Measurements from ENCODE around the gene KRTAP4-7. TPM values are rescaled to one million over a fixed set of nuclear protein-coding genes. Genes with fewer than 3 reads are reported as not detected.
"Not testable (repeated sequence)": the region's sequence is repeated elsewhere in the genome, so short reads cannot be mapped to it uniquely, and the experiment has no call there.

Gene KRTAP4-7
- total RNA-seq, 1 experiment from 2014 or later: not detected

DNA sequence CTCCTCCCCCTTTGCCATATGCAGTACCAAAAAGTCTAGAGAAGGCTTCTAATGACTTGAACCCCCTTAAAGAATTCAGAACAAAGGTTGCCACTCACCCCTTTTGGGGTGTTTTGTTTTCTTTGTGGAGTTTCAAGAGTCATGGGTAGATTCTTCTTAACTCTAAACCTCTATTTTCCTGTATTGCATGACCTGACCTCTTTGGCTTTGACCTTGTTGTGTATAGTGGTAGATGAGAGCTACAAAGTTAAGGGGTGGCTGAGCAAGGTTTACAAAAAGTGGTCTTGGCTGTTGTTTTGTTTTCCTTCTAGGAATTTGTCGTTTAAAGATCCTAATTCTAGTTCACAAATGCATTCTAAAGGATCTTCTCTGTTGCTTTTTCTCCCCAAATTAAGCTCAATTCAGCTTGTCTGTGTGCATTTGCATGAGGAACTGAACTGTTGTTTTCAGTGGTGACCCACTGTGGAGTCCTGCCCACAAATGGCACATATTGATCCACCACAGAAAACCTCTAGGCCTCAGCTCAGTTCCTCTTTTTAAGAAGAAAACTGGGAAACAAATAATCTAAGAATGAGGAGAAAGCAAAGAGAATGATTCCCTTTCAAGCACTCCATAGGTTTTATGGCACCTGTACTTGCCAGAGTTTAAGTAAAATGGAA lies 24.9 kb downstream of the KRTAP4-7 start:
- DNase-seq (ENCODE audit: low read depth): not testable (repeated sequence)

GRCh38 chr17:41111151-41111885 lies 27.4 kb downstream of the KRTAP4-7 start:
- DNase-seq (ENCODE audit: low read depth): no peak

DNA sequence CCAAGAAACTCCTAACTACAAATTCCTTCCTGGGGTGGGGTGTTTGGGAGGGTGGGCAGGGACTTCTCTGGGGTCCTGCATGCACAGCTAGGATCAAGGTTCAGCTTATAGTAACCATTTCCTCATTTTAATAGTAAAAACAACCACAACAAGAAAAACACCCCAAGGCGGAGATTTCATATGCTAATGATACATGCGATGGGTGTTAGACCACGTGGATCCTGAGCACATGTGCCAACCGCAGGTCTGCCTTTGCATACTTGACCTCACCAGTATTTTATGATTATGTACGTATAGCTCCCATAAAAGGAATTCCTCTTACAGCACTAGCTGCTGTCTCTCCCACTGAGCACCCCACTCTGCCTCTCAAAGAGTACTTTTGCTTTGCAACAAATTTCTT lies 32.3 kb downstream of the KRTAP4-7 start:
- no peak for DNase-seq (ENCODE audit: low read depth)

DNA sequence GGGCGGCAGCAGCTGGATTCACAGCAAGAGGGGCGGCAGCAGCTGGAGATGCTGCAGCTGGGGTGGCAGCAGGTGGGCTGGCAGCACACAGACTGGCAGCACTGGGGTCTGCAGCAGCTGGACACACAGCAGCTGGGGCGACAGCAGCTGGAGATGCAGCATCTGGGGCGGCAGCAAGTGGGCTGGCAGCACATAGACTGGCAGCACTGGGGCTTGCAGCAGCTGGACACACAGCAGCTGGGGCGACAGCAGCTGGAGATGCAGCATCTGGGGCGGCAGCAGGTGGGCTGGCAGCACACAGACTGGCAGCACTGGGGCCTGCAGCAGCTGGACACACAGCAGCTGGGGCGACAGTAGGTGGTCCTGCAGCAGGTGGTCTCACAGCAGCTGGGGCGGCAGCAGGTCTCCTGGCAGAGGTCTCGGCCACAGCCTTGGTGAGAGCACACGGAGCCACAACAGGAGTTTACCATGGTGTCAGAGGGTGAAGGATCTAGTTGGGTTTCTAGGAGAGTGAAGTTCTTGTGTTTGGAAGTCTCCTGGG lies 34.0 kb downstream of the KRTAP4-7 start, which contains the start of gene KRTAP4-11:
KRTAP4-11 (minus strand) TSS at position 528 of the 541 bp plus-strand sequence; CDS start at position 470, 58 bp downstream.
- not testable (repeated sequence) for DNase-seq (ENCODE audit: low read depth)

DNA sequence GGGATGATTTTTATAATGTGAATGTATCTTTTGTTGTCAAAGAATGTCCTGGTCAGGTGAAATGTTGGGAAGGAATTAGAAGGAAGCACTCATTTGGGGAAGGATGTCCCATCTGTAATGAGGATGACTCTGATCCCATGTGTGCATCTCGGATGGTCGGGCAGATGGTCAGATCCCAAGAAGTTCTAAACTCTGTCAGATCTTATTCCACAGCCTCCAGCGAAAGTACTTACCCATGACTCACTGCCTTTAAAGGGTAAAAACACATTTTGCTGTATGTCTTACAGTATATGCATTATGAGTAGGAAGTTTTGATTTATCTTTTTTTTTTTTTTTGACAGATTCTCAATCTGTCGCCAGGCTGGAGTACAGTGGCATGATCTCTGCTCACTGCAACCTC lies 34.8 kb downstream of the KRTAP4-7 start:
- DNase-seq (ENCODE audit: low read depth): no peak

DNA sequence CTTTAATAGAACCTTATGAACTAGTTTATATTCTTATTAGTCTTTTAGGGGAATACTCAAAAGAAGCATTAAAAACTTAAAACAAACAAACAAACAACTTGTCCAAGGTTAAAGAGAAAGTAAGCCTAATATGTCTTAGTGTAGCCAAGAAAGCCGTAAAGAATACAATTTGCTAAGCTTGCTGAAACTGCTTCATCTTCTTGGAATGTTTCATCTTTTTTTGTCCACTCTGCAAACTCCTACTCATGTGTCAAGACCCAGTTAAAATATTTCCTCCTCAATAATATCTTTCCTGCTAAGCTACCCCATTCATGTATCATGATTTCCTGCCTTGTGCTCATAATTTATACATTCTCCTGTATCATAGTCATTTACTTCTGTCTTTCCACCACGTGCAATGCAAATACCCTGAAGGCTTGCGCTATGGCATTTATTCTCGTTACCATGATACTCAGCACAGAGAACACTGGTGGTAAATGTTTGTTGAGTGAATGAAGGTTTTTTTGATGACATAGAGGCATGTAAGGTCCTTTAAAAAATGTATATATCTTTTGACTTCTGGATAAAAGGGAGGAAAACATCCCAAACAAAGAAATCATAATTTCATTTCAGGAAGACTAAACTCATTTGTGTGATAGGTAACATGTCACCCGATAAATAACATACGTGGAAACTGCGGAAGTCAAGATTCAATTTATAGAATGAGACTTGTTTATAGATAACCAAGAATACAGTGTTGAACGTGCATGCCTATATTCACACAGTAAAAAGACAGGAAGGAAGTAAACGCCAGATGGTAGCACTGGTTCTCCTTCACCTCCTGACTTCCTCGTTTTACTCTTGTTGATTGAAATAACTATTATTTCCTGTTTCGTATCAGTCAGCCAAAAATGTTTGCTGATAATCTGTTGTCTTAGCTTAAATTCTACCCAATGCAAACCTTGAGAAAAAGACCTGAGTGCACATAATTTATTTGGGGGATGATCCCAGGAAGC lies 36.0 kb downstream of the KRTAP4-7 start:
- DNase-seq (ENCODE audit: low read depth): not testable (repeated sequence)

DNA sequence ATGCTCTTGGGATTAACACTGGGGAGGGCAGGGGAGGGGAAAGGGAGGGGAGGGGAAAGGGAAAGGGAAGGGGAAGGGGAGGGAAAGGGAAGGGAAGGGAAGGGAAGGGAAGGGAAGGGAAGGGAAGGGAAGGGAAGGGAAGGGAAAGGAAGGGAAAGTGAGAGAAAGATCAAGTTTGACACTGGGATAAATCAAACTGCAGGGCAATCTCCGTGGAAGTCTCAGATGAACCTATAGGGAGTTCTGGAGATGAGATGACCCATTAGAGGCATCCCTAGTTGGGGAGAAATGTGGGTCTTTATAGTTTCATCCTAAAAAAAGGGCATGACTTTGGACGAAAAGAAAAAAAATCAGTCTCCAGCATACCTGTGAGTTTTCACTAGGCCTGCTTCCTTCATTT lies 37.8 kb downstream of the KRTAP4-7 start:
- no peak for DNase-seq (ENCODE audit: low read depth)

DNA sequence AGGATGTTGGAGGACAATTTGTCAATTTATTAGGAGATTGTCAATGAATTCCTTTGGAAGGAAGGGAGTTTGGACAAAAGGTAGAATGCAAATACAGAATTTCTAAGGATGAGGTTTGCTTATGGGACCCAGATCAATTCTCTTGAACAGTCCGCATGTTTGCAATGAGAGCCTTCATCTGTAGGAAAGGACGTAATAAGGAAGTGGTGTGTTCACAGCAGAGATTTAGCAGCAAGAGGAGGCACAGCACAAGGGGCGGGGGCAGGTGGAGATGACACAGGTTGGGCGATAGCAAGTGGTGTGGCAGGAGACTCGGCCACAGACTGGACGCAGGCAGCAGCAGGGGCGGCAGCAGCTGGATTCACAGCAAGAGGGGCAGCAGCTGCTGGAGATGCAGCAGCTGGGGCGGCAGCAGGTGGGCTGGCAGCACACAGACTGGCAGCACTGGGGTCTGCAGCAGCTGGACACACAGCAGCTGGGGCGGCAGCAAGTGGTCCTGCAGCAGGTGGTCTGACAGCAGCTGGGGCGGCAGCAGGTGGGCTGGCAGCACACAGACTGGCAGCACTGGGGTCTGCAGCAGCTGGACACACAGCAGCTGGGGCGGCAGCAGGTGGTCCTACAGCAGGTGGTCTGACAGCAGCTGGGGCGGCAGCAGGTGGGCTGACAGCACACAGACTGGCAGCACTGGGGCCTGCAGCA lies 39.5 kb downstream of the KRTAP4-7 start:
- not testable (repeated sequence) for DNase-seq (ENCODE audit: low read depth)

GRCh38 chr17:41123991-41124371 lies 40.0 kb downstream of the KRTAP4-7 start, which contains the start of gene KRTAP4-12:
TSS of gene KRTAP4-12 (minus strand) at chr17:41124182. CDS start at chr17:41124122, 60 bp downstream.
- DNase-seq (ENCODE audit: low read depth): not testable (repeated sequence)

DNA sequence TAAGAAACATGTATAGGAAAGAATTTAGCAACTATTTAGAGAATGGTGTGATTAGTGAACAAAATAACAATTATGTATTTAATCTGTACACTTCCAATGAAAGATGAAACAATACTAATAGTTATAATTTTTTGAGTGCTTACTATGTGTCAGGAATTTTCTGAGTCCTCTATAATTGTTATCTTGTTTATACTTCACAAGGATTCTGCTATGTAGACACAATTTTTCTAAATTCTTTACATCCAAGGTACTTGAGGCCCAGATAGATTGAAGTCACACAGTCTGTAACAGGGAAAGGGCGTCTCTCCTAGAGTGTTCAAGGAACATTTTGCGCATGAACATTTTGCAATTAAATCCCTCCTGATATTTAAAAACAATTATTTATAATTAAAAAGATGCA lies 41.1 kb downstream of the KRTAP4-7 start:
- DNase-seq (ENCODE audit: low read depth): no peak

DNA sequence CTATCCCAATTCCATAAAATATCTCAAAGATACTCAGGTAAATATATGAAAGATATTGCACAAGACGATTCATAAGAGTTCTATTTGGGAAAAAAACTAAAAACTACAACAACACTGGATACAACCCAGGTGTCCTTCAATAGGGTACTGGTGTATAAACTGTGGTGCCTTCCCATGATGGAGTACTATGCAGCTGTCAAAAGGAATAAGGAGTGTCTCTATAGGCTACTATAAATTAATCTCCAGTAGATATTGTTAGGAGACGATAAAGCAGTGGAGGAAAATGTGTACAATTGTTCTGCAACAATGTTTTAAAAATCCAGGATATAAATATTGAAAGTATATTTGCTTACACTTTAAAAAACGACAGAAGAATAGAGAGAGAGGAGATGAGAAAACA lies 42.5 kb downstream of the KRTAP4-7 start:
- DNase-seq (ENCODE audit: low read depth): no peak

- no peak for DNase-seq (ENCODE audit: low read depth)
Observed at GRCh38 chr17:41127371-41127770, 43.4 kb downstream of the KRTAP4-7 start.

DNA sequence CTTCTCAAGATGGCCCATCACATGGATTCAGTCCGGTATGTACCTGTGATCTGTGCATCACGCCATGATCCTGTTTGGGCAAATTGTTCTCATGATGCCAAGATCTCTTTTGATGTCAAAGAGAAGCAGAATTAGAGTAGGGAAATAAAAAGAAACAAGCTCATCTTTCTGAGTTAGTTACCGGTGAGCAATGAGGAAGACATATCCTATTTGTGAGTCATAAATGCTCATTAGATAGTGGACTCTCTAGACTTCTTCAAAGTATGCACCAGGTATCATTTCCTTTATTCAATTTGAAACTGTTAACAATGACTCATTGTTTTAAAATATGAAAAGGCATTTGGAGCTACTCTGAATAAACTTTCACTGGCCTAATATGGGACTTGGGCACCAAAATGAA lies 48.0 kb downstream of the KRTAP4-7 start:
- peak; percentile 65 for DNase-seq (ENCODE audit: low read depth)

DNA sequence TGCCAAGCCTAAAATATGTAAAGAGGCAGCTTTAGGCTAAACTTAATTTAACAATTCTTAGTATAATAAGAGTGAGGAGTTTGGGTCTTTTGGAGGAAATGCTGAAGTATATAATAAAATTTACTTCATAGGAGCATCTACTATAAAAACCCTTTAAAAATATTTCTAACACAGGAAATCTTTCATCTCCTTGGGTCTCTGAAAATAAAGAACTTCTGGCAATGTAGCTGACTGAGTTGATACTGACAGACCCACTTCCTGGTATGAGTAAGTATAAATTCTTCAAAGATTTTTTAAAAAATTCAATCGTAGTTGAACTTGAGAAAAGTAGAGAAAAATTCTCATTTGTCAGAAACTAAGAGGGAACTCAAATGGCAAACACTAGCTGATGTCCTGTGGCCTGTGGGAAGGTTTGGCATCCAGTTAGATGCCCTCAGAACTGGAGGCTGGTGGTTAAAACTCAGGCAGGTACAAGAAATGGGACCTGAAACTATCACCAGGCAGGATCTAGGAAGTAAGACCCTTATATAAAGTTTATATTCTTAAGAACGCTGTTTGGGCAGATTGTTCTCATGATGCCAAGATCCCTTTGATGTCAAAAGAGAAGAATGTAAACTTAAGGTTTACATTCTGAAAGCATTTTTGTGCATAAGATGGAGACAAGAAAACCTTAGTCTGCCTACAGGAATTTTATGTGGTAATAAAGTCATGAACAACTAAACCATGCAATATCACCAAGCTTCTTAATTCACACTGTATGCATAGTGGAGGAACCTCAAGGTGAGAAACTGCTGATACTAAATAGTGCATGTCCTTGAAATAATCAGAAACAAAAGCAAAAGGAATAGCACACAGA lies 50.2 kb downstream of the KRTAP4-7 start:
- DNase-seq (ENCODE audit: low read depth): no peak

Other genes with a start within 250 kb of the KRTAP4-7 start
- gene KRT12, start 216.9 kb upstream of the KRTAP4-7 start, total RNA-seq (2014; rRNA removed; shearing (Covaris generic)): not detected in 2 replicates
- gene KRT20, start 198.9 kb upstream of the KRTAP4-7 start, total RNA-seq (2014; rRNA removed; shearing (Covaris generic)): 0.17 TPM in 1 of 2 replicates, not detected in the other
- not detected in 2 replicates for gene KRT23, start 146.5 kb upstream of the KRTAP4-7 start, total RNA-seq (2014; rRNA removed; shearing (Covaris generic))
- 0.20 TPM in 1 of 2 replicates, not detected in the other for gene KRT39, start 117.2 kb upstream of the KRTAP4-7 start, total RNA-seq (2014; rRNA removed; shearing (Covaris generic))
- gene KRT40, start 99.8 kb upstream of the KRTAP4-7 start, total RNA-seq (2014; rRNA removed; shearing (Covaris generic)): not detected in 2 replicates
- 0.22 TPM in 1 of 2 replicates, not detected in the other for gene KRTAP3-3, start 90.0 kb upstream of the KRTAP4-7 start, total RNA-seq (2014; rRNA removed; shearing (Covaris generic))
- not detected in 2 replicates for gene KRTAP3-2, start 84.2 kb upstream of the KRTAP4-7 start, total RNA-seq (2014; rRNA removed; shearing (Covaris generic))
- 0.64 and 0.71 TPM in 2 replicates for gene KRTAP3-1, start 75.0 kb upstream of the KRTAP4-7 start, total RNA-seq (2014; rRNA removed; shearing (Covaris generic))
- 3.2 and 5.7 TPM in 2 replicates for gene KRTAP1-5, start 56.9 kb upstream of the KRTAP4-7 start, total RNA-seq (2014; rRNA removed; shearing (Covaris generic))
- gene KRTAP1-4, start 54.0 kb upstream of the KRTAP4-7 start, total RNA-seq (2014; rRNA removed; shearing (Covaris generic)): not detected in 2 replicates
- gene KRTAP1-3, start 49.3 kb upstream of the KRTAP4-7 start, total RNA-seq (2014; rRNA removed; shearing (Covaris generic)): not detected in 2 replicates
- gene KRTAP1-1, start 42.7 kb upstream of the KRTAP4-7 start, total RNA-seq (2014; rRNA removed; shearing (Covaris generic)): not detected in 2 replicates
- gene KRTAP2-1, start 36.8 kb upstream of the KRTAP4-7 start, total RNA-seq (2014; rRNA removed; shearing (Covaris generic)): not detected in 2 replicates
- gene KRTAP2-2, start 28.9 kb upstream of the KRTAP4-7 start, total RNA-seq (2014; rRNA removed; shearing (Covaris generic)): not detected in 2 replicates
- gene KRTAP2-3, start 24.0 kb upstream of the KRTAP4-7 start, total RNA-seq (2014; rRNA removed; shearing (Covaris generic)): 0.34 and 3.2 TPM in 2 replicates
- not detected in 2 replicates for gene KRTAP2-4, start 18.3 kb upstream of the KRTAP4-7 start, total RNA-seq (2014; rRNA removed; shearing (Covaris generic))
- gene KRTAP4-8, start 14.0 kb downstream of the KRTAP4-7 start, total RNA-seq (2014; rRNA removed; shearing (Covaris generic)): 0.10 TPM in 1 of 2 replicates, not detected in the other
- gene KRTAP4-16, start 18.1 kb downstream of the KRTAP4-7 start, total RNA-seq (2014; rRNA removed; shearing (Covaris generic)): not detected in 2 replicates
- not detected in 2 replicates for gene KRTAP4-9, start 21.2 kb downstream of the KRTAP4-7 start, total RNA-seq (2014; rRNA removed; shearing (Covaris generic))
- not detected in 2 replicates for gene KRTAP4-11, start 34.2 kb downstream of the KRTAP4-7 start, total RNA-seq (2014; rRNA removed; shearing (Covaris generic))
- gene KRTAP4-12, start 40.0 kb downstream of the KRTAP4-7 start, total RNA-seq (2014; rRNA removed; shearing (Covaris generic)): not detected in 2 replicates
- gene KRTAP4-6, start 56.4 kb downstream of the KRTAP4-7 start, total RNA-seq (2014; rRNA removed; shearing (Covaris generic)): not detected in 2 replicates
- not detected in 2 replicates for gene KRTAP4-5, start 65.7 kb downstream of the KRTAP4-7 start, total RNA-seq (2014; rRNA removed; shearing (Covaris generic))
- not detected in 2 replicates for gene KRTAP4-4, start 76.6 kb downstream of the KRTAP4-7 start, total RNA-seq (2014; rRNA removed; shearing (Covaris generic))
- not detected in 2 replicates for gene KRTAP4-3, start 84.1 kb downstream of the KRTAP4-7 start, total RNA-seq (2014; rRNA removed; shearing (Covaris generic))
- not detected in 2 replicates for gene KRTAP4-2, start 94.1 kb downstream of the KRTAP4-7 start, total RNA-seq (2014; rRNA removed; shearing (Covaris generic))
- gene KRTAP4-1, start 100.8 kb downstream of the KRTAP4-7 start, total RNA-seq (2014; rRNA removed; shearing (Covaris generic)): not detected in 2 replicates
- not detected in 2 replicates for gene KRTAP9-1, start 105.7 kb downstream of the KRTAP4-7 start, total RNA-seq (2014; rRNA removed; shearing (Covaris generic))
- not detected in 2 replicates for gene KRTAP9-2, start 142.5 kb downstream of the KRTAP4-7 start, total RNA-seq (2014; rRNA removed; shearing (Covaris generic))
- not detected in 2 replicates for gene KRTAP9-3, start 148.3 kb downstream of the KRTAP4-7 start, total RNA-seq (2014; rRNA removed; shearing (Covaris generic))
- gene KRTAP9-8, start 153.8 kb downstream of the KRTAP4-7 start, total RNA-seq (2014; rRNA removed; shearing (Covaris generic)): not detected in 2 replicates
- gene KRTAP9-4, start 165.5 kb downstream of the KRTAP4-7 start, total RNA-seq (2014; rRNA removed; shearing (Covaris generic)): not detected in 2 replicates
- gene KRTAP9-9, start 171.2 kb downstream of the KRTAP4-7 start, total RNA-seq (2014; rRNA removed; shearing (Covaris generic)): not detected in 2 replicates
- gene KRTAP9-6, start 181.2 kb downstream of the KRTAP4-7 start, total RNA-seq (2014; rRNA removed; shearing (Covaris generic)): not detected in 2 replicates
- not detected in 2 replicates for gene KRTAP9-7, start 191.5 kb downstream of the KRTAP4-7 start, total RNA-seq (2014; rRNA removed; shearing (Covaris generic))
- gene KRTAP29-1, start 218.7 kb downstream of the KRTAP4-7 start, total RNA-seq (2014; rRNA removed; shearing (Covaris generic)): not detected in 2 replicates
- not detected in 2 replicates for gene KRTAP16-1, start 225.2 kb downstream of the KRTAP4-7 start, total RNA-seq (2014; rRNA removed; shearing (Covaris generic))
- gene KRTAP17-1, start 231.6 kb downstream of the KRTAP4-7 start, total RNA-seq (2014; rRNA removed; shearing (Covaris generic)): not detected in 2 replicates